RWPE1 (cell line): ENCODE measurements around the gene NEURL1B.
A peak's percentile ranks its signal among the peaks of the same experiment; 100 is the strongest.

Experiments
- CTCF ChIA-PET: fragments of 350-600 bp; sonication (Branson Sonifier 250); formaldehyde crosslinking; extraction: SDS; loops from one replicate; lab custom pipeline; 2021; lab: Yijun Ruan, JAX
- POLR2A ChIA-PET: fragments of 400-600 bp; formaldehyde crosslinking; extraction: SDS; loops from one replicate; lab custom pipeline; 2020; ENCODE audit warnings: antibody characterized with exemption; ENCODE audit not compliant: low non-redundant PET; lab: Yijun Ruan, JAX
- DNase-seq: peaks from one replicate; pipeline ENCODE4 v3.0.0; 2012; ENCODE audit warnings: low spot score
- H3K27ac ChIP-seq: fragments of 450-650 bp; 2 replicates; pipeline ENCODE4 v1.5.1; 2017
- TF ChIP-seq, protein P1 (sequence below): fragments of 450-650 bp; conservative IDR thresholded peaks from 2 replicates; pipeline ENCODE4 v1.5.1; 2017; ENCODE audit warnings: low read depth, mild to moderate bottlenecking

NEURL1B gene

DNA sequence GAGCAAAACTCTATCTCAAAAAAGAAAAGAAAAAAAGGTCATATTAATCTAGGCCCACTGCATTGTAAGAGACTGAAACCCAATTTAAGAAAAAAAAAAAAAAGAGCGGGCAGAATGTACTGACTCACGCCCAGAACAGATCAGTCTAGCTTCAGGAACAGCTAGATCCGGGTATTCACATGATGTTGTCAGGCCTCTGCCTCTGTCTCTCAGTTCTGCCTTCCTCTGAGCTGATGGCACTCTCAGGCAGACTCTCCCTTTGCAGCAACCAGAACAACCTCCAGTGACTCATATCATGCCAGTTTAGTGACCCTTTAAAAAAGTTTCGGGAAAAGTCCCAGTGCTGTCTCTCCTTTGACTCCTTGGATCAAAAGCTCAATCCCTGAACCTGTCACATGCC lies 53.0 kb downstream of the NEURL1B start:
- TF ChIP-seq, protein P1, sequence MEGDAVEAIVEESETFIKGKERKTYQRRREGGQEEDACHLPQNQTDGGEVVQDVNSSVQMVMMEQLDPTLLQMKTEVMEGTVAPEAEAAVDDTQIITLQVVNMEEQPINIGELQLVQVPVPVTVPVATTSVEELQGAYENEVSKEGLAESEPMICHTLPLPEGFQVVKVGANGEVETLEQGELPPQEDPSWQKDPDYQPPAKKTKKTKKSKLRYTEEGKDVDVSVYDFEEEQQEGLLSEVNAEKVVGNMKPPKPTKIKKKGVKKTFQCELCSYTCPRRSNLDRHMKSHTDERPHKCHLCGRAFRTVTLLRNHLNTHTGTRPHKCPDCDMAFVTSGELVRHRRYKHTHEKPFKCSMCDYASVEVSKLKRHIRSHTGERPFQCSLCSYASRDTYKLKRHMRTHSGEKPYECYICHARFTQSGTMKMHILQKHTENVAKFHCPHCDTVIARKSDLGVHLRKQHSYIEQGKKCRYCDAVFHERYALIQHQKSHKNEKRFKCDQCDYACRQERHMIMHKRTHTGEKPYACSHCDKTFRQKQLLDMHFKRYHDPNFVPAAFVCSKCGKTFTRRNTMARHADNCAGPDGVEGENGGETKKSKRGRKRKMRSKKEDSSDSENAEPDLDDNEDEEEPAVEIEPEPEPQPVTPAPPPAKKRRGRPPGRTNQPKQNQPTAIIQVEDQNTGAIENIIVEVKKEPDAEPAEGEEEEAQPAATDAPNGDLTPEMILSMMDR: no peak
- no peak for DNase-seq
- POLR2A ChIA-PET: no interaction called here
- H3K27ac ChIP-seq: peak overlapping the region; percentile 56; the same call in 1 of the 2 replicates
- CTCF ChIA-PET: interaction anchor here (0.7 to 1.9 kb wide), 4 partner anchors 15 to 411 kb away, joined by 3 to 6 read pairs (median 4); partner anchors contain the start of gene UBTD2

DNA sequence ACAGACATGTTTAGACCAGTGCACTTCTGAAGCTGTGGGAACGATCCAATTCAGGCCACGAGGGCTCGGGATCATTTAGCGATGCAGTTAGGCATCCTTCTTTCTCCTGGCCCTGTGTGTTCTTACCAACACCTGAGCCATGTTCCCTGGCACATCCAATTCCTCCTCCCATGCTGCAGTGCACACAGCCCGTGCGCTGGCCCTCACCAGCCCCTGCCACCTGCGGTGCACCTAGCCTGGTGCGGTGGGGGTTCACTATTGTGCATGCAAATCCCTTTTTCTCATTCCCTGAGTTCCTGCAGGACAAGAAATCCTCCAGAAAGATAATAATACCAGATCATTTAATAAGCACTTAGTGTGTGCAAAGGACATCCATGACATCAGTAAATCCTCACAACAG lies 53.5 kb downstream of the NEURL1B start:
- POLR2A ChIA-PET: no interaction called here
- DNase-seq: no peak
- CTCF ChIA-PET: interaction anchor here (0.9 to 1.9 kb wide), 3 partner anchors 123 to 411 kb away, joined by 3 to 6 read pairs (median 4); partner anchors contain the start of gene UBTD2
- TF ChIP-seq, protein P1: no peak
- peak overlapping the region; percentile 56; the same call in 1 of the 2 replicates for H3K27ac ChIP-seq

DNA sequence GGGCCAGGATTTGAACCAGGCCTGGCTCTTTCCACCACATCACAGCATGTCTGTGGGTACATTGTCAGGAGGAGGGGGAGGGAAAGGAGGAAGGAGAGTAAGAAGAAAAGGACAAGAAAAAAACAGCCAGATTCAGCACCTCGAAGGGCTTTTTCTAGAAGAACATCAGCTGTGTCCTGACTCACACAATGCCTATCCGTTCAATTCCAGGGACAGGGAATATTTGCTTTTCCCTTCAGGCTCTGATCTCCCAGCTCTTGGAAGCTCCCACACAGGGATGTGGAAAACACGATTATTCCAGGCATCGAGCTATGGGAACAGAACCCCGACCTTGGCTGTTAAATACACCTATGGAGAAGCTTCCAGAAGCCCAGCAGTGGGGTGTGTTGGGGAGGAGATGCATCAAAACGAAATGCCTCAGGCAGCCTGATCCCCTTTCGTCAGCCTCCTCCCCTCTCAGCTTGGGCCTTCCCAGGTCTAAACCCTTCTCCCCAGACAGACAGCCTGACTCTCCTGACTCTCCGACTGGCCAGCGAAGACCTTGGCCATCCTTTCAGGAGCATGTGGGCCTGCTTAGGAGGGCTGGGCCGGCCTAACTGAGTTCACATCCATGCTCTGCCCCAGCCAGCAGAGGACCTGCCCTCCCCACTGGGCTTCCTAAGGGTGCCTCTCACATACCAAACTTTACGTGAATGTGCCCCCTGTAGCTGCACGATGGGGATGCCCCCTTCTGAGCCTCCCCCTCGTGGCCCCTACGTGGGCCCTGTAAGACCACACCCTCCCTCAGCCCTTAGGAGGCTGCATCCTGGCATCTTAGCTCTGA lies 54.4 kb downstream of the NEURL1B start:
- TF ChIP-seq, protein P1: no peak
- no peak for DNase-seq
- ChIA-PET POLR2A (no interaction called here), CTCF (interaction anchor here (0.6 to 4.7 kb wide), 2 partner anchors 216 to 734 kb away, joined by 4 to 63 read pairs; no protein-coding TSS in a partner anchor)
- H3K27ac ChIP-seq: peak overlapping the region; percentile 16

DNA sequence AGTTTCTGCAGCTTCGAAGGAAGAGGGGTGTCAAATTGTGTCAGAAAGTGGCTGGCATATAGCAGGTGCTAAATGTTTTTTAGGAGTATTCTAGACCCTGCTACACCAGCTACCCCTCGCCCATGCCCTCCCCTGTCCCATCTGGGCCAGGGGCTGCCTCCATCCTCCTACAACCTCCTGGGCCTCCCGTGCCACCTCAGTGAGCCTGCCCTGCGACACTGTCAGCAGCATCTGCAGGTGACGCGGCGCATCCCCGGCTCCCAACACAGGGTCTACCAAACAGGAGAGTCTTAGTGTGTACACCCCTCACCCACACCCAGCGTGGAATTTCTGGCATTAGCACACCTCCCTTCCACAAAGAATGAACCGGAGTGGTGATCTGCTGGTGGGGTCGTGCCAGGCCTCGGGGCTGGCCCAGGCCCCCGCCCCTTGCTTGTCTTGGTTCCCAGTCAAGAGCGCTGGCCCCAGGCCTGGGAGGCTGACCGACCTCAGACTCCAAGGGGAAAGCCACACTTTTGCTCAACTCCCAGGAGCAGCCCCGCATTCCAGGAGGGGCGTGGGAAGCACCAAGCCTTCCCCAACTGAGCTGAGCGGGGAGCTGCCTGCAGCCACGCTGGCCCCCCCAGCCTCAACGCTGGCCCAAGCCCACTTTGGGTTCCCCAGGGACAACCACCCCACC lies 55.2 kb downstream of the NEURL1B start:
- TF ChIP-seq, protein P1: no peak

DNA sequence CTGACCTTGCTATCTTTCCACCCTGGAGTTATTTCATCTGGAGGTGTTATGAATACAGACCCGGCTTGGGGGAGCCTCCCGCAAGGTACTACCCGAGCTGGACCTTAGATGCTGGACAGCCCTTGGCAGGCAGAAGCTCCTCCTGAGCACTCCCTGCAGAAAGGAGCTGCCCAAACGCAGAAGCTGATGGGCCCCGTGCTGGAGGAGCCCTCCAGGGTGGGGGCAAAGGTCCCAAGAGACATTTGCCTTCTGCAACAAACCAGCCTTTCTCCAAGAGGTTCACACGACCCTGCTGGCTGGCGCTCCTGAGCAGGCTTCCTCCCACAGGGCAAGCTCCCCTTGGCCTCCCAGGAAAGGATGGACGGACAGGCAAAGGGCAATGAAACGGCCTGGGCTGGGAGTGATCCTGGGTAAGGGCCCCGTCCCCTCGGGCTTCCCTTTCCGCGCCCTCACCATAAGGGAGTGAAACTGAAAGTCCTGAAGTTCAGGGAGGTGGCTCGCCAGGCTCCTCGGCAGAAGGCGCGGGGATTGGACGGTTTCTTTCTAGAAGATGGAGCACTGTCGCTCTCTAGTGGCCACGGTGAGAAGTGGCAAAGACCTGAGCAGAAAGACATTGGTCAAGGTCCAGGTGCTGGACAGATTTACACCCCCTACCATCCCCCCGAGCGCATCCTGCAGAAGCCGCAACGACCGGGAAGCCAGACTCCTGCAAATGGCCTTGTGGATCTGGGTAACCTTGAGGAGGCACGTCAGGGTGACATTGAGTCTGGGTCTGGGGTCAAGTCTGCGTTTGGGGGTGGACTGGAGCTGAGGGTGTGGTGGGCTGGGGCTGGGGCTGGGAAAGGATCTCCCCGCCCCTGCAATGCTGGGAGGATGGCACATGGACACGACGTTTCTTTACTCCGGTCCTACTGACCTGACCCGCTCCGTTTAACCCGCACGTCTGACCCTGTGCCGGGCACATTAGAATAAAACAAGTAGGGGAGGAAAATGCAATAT lies 56.4 kb downstream of the NEURL1B start:
- TF ChIP-seq, protein P1: peak; percentile 95
- CTCF ChIA-PET: interaction anchor here (0.6 to 4.7 kb wide), 41 partner anchors 8 to 1261 kb away, joined by 3 to 63 read pairs (median 3); partner anchors contain the start of gene NEURL1B
- peak; percentile 89 for DNase-seq
- H3K27ac ChIP-seq: peak overlapping the region; percentile 64
- POLR2A ChIA-PET: interaction anchor here (0.8 kb wide), 1 partner anchor 113 kb away, joined by 4 read pairs; no protein-coding TSS in a partner anchor

More for the DNA sequence above, 55.2 kb downstream of the NEURL1B start:
- ChIA-PET CTCF (interaction anchor here (0.6 to 4.7 kb wide), 15 partner anchors 8 to 862 kb away, joined by 3 to 63 read pairs (median 4); partner anchors contain the start of gene NEURL1B), POLR2A (interaction anchor here (0.8 kb wide), 1 partner anchor 112 kb away, joined by 4 read pairs; no protein-coding TSS in a partner anchor)
- no peak for DNase-seq
- H3K27ac ChIP-seq: peak overlapping the region; percentile 64; the same call in 1 of the 2 replicates
